Tibial artery (tissue), 4 donors: ENCODE data around the gene YAE1.

ENCODE experiments used
- DNase-seq, 2 donors: peaks; one replicate each; pipeline ENCODE4 v3.0.0-alpha.2; 2019
- H3K27ac ChIP-seq, 2 donors: fragments of 200-600 bp; sonication (generic) in 1 of 2; 1 replicate in 1 of 2; 2 replicates in 1 of 2; pipeline ENCODE4 v1.5.1; 2018 to 2019; ENCODE audit warnings: mild to moderate bottlenecking in 1 of 2
- H3K27me3 ChIP-seq, 2 donors: fragments of 200-600 bp; sonication (generic) in 1 of 2; one replicate each; pipeline versions ENCODE4 v1.5.1 to v1.6.0; 2016 to 2019
- H3K36me3 ChIP-seq, 3 donors: fragments of 200-600 bp; sonication (generic) in 2 of 3; one replicate each; pipeline ENCODE4 v1.5.1; 2016 to 2019; ENCODE audit warnings: mild to moderate bottlenecking in 2 of 3
- H3K4me1 ChIP-seq, 4 donors: fragments of 200-600 bp; sonication (generic) in 2 of 4; 1 replicate in 3 of 4; 2 replicates in 1 of 4; pipeline ENCODE4 v1.5.1; 2016 to 2019
- H3K4me3 ChIP-seq, 2 donors: fragments of 200-600 bp; sonication (generic) in 1 of 2; 1 replicate in 1 of 2; 2 replicates in 1 of 2; pipeline ENCODE4 v1.5.1; 2018 to 2019; ENCODE audit warnings: mild to moderate bottlenecking in 2 of 2
- H3K9me3 ChIP-seq, 3 donors: fragments of 200-600 bp; sonication (generic) in 1 of 3; one replicate each; pipeline ENCODE4 v1.5.1; 2016 to 2019
- CTCF ChIP-seq, 2 experiments: fragments of 200-600 bp in 1 of 2; fragments of 450-650 bp in 1 of 2; IDR thresholded peaks; one replicate each; pipeline ENCODE4 v1.5.1; 2017 to 2019; ENCODE audit warnings: antibody characterized with exemption in 2 of 2, mild to moderate bottlenecking in 1 of 2, moderate library complexity in 1 of 2
- intact Hi-C: fragments of 100-400 bp; cut with DNase I; formaldehyde crosslinking; loops from one replicate; pipeline ENCODE4 v1.15.0; 2023; ENCODE audit warnings: low total_unique reads

Gene YAE1

GRCh38 chr7:39594988-39595620, 28.9 kb downstream of the YAE1 start:
- Histone ChIP-seq H3K4me3 (no peak overlapping the region), H3K27me3 (no peaks in the 10 kb centered on the region), H3K27ac (no peak overlapping the region), H3K36me3 (no peaks in the 10 kb centered on the region), H3K9me3 (no peaks in the 10 kb centered on the region), H3K4me1 (no peaks in the 10 kb centered on the region)
- intact Hi-C loops: no loop called here
- TF ChIP-seq CTCF (IDR thresholded peaks at IDR 0.05): no peak
- DNase-seq: no peak

DNA sequence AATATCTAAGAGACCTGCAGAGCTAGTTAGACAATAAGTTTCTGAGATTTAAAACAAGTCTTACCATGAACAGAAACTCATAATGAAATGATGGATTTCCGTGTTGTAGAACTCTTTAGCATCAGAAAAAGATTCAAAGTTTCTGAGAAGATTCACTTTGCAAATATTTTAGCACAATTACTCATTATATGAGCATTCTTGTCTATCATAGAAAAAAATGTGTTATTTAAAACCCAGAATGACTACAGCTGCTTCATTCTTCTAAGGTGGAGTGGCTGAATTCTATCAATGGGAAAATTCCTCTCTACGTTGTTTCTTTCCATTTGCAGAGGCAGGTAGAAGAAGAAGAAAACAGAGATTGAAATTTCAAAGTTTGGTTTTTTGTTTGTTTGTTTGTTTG, 36.1 kb downstream of the YAE1 start:
- H3K4me3 ChIP-seq: no peak overlapping the region
- H3K27me3 ChIP-seq: no peaks in the 10 kb centered on the region
- no peaks in the 10 kb centered on the region for H3K36me3 ChIP-seq
- H3K27ac ChIP-seq: no peak overlapping the region
- H3K9me3 ChIP-seq: no peaks in the 10 kb centered on the region
- no peak for TF ChIP-seq CTCF (IDR thresholded peaks at IDR 0.05)
- H3K4me1 ChIP-seq: no peaks in the 10 kb centered on the region
- no peak for DNase-seq
- intact Hi-C loops: no loop called here

DNA sequence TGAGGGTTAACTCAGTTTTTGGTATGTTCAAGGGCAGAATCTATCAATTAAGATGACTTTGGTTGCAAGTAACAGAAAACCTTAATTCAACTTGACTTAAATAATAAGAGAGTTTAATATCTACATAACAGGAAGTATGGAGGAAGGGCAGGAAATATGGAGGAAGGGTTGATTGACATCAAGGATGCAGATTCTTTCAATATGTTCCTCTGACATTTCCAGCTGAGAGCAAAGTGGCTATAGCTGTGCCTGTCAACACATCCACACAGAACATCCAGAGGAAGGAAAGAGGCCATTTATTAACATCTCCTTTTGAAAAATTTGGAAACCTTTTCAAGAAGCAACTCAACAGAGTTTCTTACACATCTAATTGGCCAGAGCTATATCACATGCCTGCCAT, 37.7 kb downstream of the YAE1 start:
- no peaks in the 10 kb centered on the region for H3K9me3 ChIP-seq
- H3K27me3 ChIP-seq: peaks cover 0 to 5% of the 10 kb centered on the region in 2 donors
- no peaks in the 10 kb centered on the region for H3K36me3 ChIP-seq
- H3K27ac ChIP-seq: no peak overlapping the region
- TF ChIP-seq CTCF (IDR thresholded peaks at IDR 0.05): no peak
- intact Hi-C loops: no loop called here
- no peak for DNase-seq
- H3K4me3 ChIP-seq: no peak overlapping the region
- no peaks in the 10 kb centered on the region for H3K4me1 ChIP-seq

DNA sequence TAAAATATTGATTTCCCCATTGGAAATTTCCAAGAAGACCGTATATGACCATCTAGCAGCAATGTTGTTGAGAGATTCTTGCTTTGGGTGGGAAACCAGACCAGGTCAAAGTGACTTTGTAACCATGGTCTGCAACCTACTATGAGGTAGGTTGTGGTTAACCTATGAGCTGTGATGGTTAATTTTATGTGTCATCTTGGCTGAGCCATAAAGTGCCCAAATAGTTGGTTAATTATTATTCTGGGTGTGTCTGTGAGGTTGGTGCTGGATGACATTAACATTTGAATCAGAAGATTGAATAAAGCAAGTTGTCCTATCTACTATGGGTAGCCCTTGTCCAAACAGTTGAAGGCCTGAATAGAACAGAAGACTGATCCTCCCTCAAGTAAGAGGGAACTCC, 38.9 kb downstream of the YAE1 start:
- H3K9me3 ChIP-seq: no peaks in the 10 kb centered on the region
- no peak for TF ChIP-seq CTCF (IDR thresholded peaks at IDR 0.05)
- H3K4me1 ChIP-seq: peaks cover 0 to 7% (median 2%) of the 10 kb centered on the region in 4 donors
- H3K27me3 ChIP-seq: peaks cover 0 to 9% of the 10 kb centered on the region in 2 donors
- H3K27ac ChIP-seq: no peak overlapping the region
- H3K36me3 ChIP-seq: no peaks in the 10 kb centered on the region
- no peak for DNase-seq
- H3K4me3 ChIP-seq: no peak overlapping the region
- intact Hi-C loops: no loop called here

GRCh38 chr7:39606352-39606751, 40.1 kb downstream of the YAE1 start:
- no peaks in the 10 kb centered on the region for H3K9me3 ChIP-seq
- no peak overlapping the region for H3K27ac ChIP-seq
- intact Hi-C loops: no loop called here
- no peak for DNase-seq
- TF ChIP-seq CTCF (IDR thresholded peaks at IDR 0.05): no peak
- H3K4me3 ChIP-seq: no peak overlapping the region
- peaks cover 0 to 18% of the 10 kb centered on the region in 2 donors for H3K27me3 ChIP-seq
- no peaks in the 10 kb centered on the region for H3K36me3 ChIP-seq
- peaks cover 0 to 7% (median 2%) of the 10 kb centered on the region in 4 donors for H3K4me1 ChIP-seq

GRCh38 chr7:39606941-39607340, 40.7 kb downstream of the YAE1 start:
- Histone ChIP-seq H3K4me3 (no peak overlapping the region), H3K36me3 (no peaks in the 10 kb centered on the region), H3K4me1 (peaks cover 0 to 7% (median 2%) of the 10 kb centered on the region in 4 donors), H3K27me3 (peaks cover 0 to 19% of the 10 kb centered on the region in 2 donors), H3K27ac (no peak overlapping the region), H3K9me3 (no peaks in the 10 kb centered on the region)
- DNase-seq: no peak
- intact Hi-C loops: no loop called here
- TF ChIP-seq CTCF (IDR thresholded peaks at IDR 0.05): no peak
